ENCODE results near the gene AQP9. TPM values are rescaled to one million over a fixed set of nuclear protein-coding genes. Genes with fewer than 3 reads are reported as not detected.
"Not testable (repeated sequence)": the region's sequence is repeated elsewhere in the genome, so short reads cannot be mapped to it uniquely, and the experiment has no call there.

The AQP9 gene
- total and polyA plus RNA-seq, 7 donors: 0.12 to 1.8 (median 0.45) TPM

GRCh38 chr15:58200739-58201138 is 62.6 kb downstream of the AQP9 start:
- TF ChIP-seq, protein P1, sequence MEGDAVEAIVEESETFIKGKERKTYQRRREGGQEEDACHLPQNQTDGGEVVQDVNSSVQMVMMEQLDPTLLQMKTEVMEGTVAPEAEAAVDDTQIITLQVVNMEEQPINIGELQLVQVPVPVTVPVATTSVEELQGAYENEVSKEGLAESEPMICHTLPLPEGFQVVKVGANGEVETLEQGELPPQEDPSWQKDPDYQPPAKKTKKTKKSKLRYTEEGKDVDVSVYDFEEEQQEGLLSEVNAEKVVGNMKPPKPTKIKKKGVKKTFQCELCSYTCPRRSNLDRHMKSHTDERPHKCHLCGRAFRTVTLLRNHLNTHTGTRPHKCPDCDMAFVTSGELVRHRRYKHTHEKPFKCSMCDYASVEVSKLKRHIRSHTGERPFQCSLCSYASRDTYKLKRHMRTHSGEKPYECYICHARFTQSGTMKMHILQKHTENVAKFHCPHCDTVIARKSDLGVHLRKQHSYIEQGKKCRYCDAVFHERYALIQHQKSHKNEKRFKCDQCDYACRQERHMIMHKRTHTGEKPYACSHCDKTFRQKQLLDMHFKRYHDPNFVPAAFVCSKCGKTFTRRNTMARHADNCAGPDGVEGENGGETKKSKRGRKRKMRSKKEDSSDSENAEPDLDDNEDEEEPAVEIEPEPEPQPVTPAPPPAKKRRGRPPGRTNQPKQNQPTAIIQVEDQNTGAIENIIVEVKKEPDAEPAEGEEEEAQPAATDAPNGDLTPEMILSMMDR (IDR thresholded peaks at IDR 0.05): no peak
- 89 to 90% (median 90%) methylated on average over 8 of the region's 8 CpGs for WGBS, 3 donors
- intact Hi-C loops (cut with DNase I): no loop called here
- Histone ChIP-seq H3K9me3 (no peaks in the 10 kb centered on the region), H3K36me3 (ENCODE audit: insufficient read depth in 1 of 2, low read depth in 1 of 2) (no peaks in the 10 kb centered on the region), H3K27me3 (ENCODE audit: insufficient read depth in 3 of 3, low read length in 2 of 3) (no peaks in the 10 kb centered on the region), H3K4me3 (no peak overlapping the region), H3K4me1 (no peaks in the 10 kb centered on the region), H3K27ac (no peak overlapping the region)
- ATAC-seq (no peak), DNase-seq (no peak)

GRCh38 chr15:58201516-58201915 is 63.3 kb downstream of the AQP9 start:
- intact Hi-C loops (cut with DNase I): no loop called here
- Histone ChIP-seq H3K27me3 (ENCODE audit: insufficient read depth in 3 of 3, low read length in 2 of 3) (no peaks in the 10 kb centered on the region), H3K9me3 (no peaks in the 10 kb centered on the region), H3K4me3 (no peak overlapping the region), H3K36me3 (ENCODE audit: insufficient read depth in 1 of 2, low read depth in 1 of 2) (no peaks in the 10 kb centered on the region), H3K4me1 (no peaks in the 10 kb centered on the region), H3K27ac (no peak overlapping the region)
- no peak for DNase-seq
- TF ChIP-seq, protein P1 (IDR thresholded peaks at IDR 0.05): no peak
- no peak for ATAC-seq

DNA sequence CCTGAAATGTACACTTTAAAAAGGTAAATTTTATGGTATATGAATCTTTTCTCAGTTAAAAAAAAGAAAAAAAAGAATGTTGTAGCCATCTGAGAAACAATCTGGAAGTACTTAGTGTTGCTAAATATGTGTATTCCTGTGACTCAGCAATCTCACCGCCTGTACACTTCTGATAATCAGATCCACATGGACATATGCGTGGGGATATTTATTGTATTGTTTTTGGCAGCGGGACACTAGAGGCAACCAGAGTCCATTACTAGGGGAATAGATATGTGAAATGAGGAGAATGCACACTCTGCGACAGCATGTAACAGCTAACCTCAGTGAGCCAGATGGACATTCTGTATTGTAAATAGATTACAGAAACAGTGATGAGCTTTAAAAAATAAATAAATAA is 65.4 kb downstream of the AQP9 start:
- Histone ChIP-seq H3K4me3 (no peak overlapping the region), H3K27ac (no peak overlapping the region), H3K36me3 (ENCODE audit: insufficient read depth in 1 of 2, low read depth in 1 of 2) (no peaks in the 10 kb centered on the region), H3K27me3 (ENCODE audit: insufficient read depth in 3 of 3, low read length in 2 of 3) (no peaks in the 10 kb centered on the region), H3K9me3 (no peaks in the 10 kb centered on the region), H3K4me1 (no peaks in the 10 kb centered on the region)
- intact Hi-C loops (cut with DNase I): no loop called here
- 69 to 77% (median 74%) methylated on average over 4 of the region's 4 CpGs for WGBS, 3 donors
- TF ChIP-seq, protein P1 (IDR thresholded peaks at IDR 0.05): no peak
- DNase-seq (no peak), ATAC-seq (no peak)

- Histone ChIP-seq H3K27ac (no peak overlapping the region), H3K9me3 (no peaks in the 10 kb centered on the region), H3K36me3 (ENCODE audit: insufficient read depth in 1 of 2, low read depth in 1 of 2) (no peaks in the 10 kb centered on the region), H3K4me1 (no peaks in the 10 kb centered on the region), H3K4me3 (no peak overlapping the region), H3K27me3 (ENCODE audit: insufficient read depth in 3 of 3, low read length in 2 of 3) (no peaks in the 10 kb centered on the region)
- ATAC-seq (no peak), DNase-seq (no peak)
- intact Hi-C loops (cut with DNase I): no loop called here
- WGBS, 3 donors: 81 to 89% (median 89%) methylated on average over 9 of the region's 9 CpGs
- TF ChIP-seq, protein P1 (IDR thresholded peaks at IDR 0.05): no peak
These were observed 68.0 kb downstream of the AQP9 start for GRCh38 chr15:58206151-58206550.

DNA sequence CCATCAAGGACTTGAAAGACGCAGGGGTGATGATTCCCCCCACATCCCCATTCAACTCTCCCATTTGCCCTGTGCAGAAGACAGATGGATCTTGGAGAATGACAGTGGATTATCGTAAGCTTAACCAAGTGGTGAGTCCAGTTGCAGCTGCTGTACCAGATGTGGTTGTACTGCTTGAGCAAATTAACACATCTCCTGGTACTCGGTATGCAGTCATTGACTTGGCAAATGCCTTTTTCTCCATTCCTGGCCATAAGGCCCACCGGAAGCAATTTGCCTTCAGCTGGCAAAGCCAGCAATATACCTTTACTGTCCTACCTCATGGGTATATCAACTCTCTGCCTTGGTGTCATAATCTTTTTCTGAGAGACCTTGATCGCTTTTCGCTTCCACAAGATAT is 70.0 kb downstream of the AQP9 start:
- H3K9me3 ChIP-seq; intact Hi-C loops (cut with DNase I); H3K27me3 ChIP-seq (ENCODE audit: insufficient read depth in 3 of 3, low read length in 2 of 3); H3K27ac ChIP-seq; H3K36me3 ChIP-seq (ENCODE audit: insufficient read depth in 1 of 2, low read depth in 1 of 2); H3K4me3 ChIP-seq; H3K4me1 ChIP-seq; DNase-seq; ATAC-seq: not testable (repeated sequence)
- WGBS, 3 donors: 78 to 84% (median 81%) methylated on average over 6 of the region's 6 CpGs

DNA sequence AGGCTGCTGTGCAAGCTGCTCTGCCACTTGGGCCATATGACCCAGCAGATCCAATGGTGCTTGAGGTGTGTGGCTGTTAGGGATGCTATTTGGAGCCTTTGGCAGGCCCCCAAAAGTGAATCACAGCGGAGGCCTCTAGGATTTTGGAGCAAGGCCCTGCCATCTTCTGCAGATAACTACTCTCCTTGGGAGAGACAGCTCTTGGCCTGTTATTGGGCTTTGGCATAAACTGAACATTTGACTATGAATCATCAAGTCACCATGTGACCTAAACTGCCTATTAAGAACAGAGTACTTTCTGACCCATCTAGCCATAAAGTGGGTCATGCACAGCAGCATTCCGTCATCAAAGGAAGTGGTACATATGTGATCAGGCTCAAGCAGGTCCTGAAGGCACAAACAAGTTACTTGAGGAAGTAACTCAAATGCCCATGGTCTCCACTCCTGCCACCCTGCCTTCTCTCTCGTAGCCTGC is 70.9 kb downstream of the AQP9 start:
- DNase-seq; H3K27me3 ChIP-seq (ENCODE audit: insufficient read depth in 3 of 3, low read length in 2 of 3); intact Hi-C loops (cut with DNase I); H3K27ac ChIP-seq; H3K4me3 ChIP-seq; ATAC-seq; H3K9me3 ChIP-seq; H3K4me1 ChIP-seq; H3K36me3 ChIP-seq (ENCODE audit: insufficient read depth in 1 of 2, low read depth in 1 of 2): not testable (repeated sequence)
- WGBS, 3 donors: 82 to 83% (median 82%) methylated on average over 3 of the region's 3 CpGs

DNA sequence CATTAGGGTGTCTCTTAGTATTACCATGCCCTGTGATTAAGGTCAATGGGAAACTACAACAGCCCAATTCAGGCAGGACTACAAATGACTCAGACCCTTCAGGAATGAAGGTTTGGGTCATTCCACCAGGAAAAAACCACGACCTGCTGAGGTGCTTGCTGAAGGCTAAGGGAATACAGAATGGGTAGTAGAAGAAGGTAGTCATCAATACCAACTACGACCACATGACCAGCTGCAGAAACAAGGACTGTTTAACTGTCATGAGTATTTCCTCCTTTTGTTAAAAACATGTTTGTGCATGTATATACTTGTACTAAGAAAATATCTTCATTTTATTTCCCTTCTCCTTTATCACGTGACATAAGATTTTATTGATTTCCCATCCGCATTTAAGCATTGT is 71.8 kb downstream of the AQP9 start:
- WGBS, 3 donors: 85 to 87% (median 85%) methylated on average over 4 of the region's 4 CpGs
- H3K4me1 ChIP-seq; H3K27ac ChIP-seq; ATAC-seq; DNase-seq; H3K36me3 ChIP-seq (ENCODE audit: insufficient read depth in 1 of 2, low read depth in 1 of 2); H3K9me3 ChIP-seq; H3K27me3 ChIP-seq (ENCODE audit: insufficient read depth in 3 of 3, low read length in 2 of 3); H3K4me3 ChIP-seq; intact Hi-C loops (cut with DNase I): not testable (repeated sequence)

All from psoas muscle (tissue), 8 donors.